Activated CD4-positive, CD25-positive, alpha-beta regulatory T cell treated with anti-CD3 and anti-CD28 coated beads, Interleukin-2, amount 50 U/mL, for 24 hours (primary cell): ENCODE results near the gene TMPRSS5.
A peak's percentile ranks its signal among the peaks of the same experiment; 100 is the strongest.
"Not testable (repeated sequence)": the region's sequence is repeated elsewhere in the genome, so short reads cannot be mapped to it uniquely, and the experiment has no call there.

Experiments
- ATAC-seq, 2 donors: fragments of 150-1000 bp; cut with Tn5 transposase; one replicate each; pipeline ENCODE4 v1.10.0; 2021; ENCODE audit warnings: mild to moderate bottlenecking in 1 of 2, moderate library complexity in 1 of 2

The TMPRSS5 gene

DNA sequence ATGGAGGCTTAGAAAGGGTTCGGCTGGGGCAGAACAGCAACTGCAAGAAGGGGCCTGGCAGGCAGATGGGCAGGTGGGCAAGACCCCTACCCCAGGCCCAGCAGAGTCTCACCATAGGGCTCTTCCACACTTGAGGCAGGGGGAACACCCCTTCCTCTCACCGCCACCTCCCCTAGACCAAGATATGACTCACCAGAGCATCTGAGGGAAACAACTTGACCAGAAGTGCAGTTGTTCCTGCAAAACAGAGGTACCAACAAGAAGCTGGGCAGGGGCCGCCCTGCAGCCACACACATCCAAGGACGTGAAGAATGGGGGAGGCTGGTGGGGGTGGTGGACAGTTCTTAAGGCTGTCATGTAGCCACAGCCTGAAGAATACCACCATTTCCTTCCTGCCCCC, 10.9 kb downstream of the TMPRSS5 start:
- ATAC-seq, result no peak

DNA sequence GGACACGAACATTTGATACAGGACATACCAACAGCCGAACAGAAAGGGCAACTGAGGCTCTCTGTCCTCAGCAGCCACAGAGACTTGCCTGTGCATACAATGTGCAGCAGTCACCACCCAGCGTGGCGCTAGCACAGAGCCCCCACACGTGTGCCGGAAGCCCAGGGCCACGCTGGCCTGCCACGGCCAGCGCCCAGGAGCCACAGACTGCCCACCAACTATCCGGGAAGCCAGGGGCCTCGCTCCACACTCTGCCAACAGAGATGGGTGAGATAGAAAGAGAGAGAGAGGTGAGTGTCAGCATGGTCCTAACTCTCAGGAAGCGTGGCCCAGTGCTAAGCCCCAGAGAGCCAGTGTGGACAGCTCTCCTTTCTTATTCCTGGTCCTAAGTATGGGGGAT, 11.7 kb downstream of the TMPRSS5 start:
- no peak for ATAC-seq

DNA sequence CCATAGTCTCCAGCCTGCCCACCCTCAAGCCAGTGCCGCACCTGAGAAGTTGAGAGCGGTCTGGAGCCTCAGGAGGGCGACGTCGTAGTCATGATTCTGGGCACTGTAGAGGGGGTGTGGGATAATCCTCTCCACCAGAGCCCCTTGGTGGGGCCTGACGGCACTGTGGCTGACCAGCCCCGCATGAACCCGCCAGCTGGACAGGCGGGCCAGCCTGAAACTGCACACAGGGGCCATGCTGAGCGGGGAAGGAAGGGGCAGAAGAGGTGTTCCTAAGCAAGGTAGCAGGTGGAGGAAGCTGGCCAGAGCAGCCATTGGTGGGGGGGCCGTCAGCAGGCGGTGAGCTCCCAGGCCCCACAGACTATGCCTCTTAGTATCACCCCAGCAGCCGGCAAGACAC, 13.1 kb downstream of the TMPRSS5 start:
- ATAC-seq, result no peak

DNA sequence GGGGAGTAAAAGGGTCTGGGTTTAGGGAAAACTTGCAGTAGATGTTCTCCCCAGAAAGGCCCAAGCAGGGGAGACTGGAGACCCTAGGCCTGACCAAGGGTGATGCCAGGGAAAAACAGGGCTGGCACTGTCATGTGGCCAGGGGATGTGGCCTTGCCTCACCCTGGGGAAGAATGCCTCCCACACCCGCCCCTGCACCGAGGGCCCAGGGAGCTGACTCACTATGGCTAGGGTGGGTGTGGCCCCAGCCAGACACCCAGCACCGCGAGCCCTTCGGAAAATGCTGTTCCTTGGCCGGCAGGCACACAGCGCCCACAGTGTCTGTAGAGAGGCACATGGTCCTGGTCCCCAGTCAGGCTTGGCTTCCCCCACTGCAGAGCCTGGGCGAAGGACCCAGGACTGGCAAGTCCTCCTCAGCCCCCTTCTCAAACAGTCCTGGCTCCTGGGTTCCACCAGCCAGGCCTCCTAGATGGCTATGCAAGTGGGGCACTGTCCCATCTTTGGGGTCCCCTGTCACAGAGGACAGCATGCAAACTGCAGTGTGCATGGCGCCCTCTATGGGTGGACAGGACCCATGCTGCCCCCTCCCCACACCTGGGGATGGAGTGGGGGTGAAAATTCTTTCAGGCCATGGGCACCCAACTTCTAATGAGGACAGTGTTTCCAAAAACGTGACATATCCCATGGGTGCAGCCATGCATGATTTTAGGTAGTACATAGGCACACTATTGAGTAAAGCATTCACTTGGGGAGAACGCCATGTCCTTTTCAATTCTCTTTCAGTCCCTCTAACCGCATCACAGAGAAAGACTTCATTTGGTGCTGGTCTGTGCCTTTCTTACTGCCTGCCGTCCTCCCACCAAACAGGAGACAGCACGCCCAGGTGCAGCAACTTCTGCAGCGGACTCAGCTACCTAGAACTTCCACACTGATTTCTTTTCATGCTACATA, 15.2 kb downstream of the TMPRSS5 start:
- ATAC-seq, result no peak

DNA sequence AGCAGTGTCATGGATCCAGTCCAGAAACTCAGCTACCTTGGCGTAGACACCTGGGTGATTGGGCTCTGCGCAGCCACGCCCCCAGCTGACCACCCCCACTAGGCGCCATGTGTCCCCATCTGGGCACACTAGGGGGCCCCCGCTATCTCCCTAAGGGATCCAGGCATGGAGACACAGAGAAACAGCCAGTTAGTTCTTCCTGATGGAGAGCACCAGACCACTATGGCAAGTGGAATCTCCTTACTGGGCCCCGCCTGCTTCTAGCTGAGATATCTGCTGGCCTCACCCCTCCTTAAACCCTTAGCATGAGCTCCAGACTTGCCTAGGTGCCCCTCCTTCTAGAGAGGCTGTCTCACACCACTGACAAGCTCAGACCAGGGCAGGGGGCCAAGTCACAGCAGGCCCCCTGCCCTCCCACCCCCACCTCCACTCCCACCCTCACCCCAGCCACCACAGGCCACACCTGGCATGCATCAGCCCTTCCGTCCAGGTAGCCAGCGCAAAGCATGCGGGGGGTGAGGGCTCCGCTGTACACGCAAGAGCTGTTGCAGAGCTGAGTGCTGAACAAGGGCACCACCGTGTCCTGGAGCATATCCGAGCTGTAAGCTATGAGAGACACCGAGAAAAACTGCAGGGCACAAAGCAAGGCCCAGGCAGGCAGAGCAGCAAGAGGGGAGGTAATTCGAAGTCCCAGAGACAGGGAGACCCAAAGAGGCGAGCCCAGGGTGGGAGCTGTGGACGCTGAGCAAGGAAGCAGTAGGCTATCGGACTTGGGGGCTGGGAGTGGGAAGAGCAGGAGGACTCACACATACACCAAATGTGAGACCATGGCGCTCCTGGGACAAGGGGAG, 16.1 kb downstream of the TMPRSS5 start:
- ATAC-seq, result no peak

DNA sequence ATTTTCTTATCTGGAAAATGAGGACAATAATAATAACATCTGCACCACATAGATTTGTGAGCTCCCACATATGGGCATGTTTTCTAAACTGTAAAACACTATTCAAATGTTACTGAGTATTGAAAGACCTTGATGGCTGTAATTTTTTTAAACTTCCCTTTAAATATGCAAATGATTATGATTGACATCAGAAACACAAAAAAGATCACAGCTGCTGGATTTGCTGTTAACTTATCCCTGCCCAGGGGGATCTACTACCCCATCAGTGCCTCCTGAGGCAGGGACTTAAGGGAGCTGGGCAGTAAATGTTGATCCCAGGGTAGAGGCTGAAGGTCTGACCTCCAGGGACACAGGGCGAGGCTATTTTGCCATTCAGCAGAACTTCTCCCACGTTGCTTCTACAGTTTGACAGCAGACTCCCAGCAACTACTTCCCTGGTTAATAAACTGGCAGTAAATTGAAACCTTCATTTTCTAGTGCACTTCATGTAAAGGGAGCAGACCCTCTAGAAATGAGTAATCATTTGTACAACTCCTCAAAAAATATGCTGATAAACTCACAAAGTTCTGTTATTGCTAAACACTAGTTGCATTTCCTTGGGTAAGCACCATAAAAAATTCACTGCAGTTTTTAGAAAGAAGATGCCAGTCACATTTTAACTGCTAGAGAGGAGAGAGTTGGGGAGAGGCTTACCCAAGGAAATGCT, 20.3 kb downstream of the TMPRSS5 start:
- no peak for ATAC-seq

DNA sequence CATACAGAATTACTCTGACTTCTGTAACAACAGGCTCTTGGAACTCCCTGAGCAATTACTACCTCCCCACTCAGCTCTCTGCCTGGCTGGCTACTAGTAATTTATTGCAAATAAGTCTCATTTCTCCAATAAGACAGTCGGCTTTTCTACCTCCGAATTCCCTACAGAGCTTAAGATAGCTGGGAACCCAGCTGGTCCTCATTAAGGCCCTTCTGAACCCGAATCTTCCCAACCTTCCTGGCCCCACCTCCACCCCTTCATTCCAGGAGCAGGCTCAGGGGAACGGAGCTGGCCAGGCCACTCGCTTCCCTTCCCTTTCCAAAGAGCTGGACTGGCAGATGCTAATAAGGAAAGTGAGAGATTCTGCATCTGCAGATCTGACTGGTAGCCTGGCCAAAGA, 21.6 kb downstream of the TMPRSS5 start:
- no peak for ATAC-seq

DNA sequence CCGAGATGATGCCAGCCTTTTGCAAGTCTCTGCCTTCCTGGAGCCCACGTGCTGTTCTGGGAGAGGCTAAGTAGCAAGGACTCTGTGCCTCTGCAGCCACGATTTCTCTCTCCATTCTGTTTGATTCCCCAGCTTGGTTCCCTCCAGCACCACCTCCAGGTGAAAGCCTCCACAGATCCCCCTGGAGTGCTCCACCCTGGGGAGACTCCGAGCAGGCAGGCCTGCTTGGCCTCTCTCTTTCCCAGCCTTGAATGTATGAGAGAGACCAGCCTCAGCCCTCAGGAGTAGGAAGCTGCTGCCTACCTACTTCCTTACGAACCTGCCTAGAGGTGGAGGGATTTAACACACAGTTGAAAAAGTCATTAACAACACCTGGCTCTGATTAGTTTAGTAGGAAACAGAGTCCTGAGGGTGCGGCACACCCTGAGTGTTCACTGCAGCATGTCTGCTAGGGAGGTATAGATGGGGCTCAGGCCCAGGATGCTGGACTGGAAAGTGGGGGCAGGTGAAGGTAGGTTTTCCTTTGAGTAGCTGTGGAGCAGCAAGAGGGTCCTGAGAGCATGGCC, 22.5 kb downstream of the TMPRSS5 start:
- ATAC-seq, result no peak

DNA sequence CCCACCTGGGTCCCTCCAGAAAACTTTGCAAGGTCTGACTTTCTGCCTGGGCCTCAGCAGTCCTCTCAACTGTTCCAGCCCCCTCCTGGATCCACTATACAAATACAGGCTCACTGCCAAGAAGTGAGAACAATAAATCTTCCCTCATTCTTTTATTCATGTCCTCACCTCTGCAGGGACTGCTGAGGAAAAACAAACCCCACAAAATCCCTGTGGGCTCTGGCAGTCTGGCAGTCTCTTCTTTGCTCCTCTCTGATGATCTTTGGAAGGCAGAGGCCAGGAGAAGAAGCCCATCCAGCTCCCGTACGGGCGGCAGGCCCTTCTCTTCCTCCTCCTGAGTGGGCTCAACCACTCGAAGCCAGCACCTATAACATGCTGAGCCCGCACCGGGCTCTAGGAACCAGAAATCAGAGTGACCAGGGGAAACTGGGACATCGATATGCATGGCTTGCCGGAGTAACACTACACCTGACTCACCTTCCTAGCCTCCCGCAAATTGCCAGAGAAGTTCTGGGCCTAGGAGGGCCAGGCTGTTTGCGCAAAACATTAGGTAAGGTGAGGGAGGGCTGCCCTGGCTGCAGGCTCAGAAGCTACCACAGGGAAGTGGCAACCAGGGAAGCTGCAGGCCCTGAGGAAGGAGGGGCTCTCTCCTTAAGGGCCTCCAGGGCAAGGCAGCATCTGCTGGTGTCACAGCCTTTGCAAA, 24.2 kb downstream of the TMPRSS5 start:
- ATAC-seq, result no peak

DNA sequence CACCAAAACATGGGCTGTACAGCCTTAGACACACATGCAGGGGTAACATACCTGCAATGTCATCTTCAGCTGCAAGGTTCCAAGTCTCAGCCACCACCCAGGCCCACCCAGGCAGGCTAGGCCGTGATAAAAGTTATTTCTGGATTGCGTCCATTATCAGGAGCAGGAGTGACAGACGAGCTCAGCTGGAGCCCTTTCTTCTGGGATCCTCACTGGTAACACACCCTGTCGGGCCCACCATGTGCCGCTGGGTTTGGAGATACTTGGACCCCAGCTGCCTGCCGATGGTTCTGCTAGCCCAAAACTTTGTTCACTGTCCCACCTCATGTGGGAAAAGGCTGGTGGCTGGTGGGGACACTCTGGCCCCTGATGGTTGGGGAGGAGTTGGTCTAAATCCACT, 24.8 kb downstream of the TMPRSS5 start:
- no peak for ATAC-seq

DNA sequence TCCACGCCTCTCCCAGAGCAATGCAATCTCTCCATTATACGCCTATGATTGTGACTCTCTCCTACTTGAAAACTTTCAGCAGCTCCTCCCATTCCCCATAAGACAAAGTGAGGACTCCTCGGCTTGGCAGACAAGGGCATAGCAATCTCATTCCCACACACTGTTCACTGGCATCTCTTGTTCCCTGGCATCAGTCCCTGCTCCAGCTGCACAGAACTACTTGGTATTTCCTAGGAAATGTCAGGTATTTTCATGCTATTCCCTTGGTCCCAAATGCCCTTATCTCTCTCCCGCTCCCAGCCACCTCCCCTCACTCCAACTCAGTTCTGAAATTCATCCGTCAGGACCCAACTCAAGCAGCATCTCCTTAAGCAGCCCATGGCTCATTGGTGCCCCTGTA, 28.4 kb downstream of the TMPRSS5 start:
- no peak for ATAC-seq

DNA sequence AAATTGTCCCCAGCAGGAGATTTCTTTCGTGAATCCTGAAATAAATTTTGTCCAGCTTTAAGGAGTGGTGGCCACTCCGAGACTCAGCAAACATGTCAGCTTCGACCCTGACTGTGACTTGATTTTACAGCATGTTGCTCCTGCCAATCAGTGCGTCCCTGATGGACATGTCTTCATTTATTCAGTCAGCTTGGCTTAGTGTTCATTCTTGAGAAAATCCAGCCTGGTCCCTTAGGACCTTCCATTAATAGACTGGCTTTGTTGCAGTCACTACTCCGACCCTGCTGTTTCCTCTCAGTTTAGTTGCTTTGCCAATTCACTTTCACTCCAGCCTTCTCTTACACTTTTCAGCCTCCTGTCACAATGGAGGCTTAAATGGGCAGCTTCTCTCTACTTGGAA, 30.5 kb downstream of the TMPRSS5 start:
- no peak for ATAC-seq

DNA sequence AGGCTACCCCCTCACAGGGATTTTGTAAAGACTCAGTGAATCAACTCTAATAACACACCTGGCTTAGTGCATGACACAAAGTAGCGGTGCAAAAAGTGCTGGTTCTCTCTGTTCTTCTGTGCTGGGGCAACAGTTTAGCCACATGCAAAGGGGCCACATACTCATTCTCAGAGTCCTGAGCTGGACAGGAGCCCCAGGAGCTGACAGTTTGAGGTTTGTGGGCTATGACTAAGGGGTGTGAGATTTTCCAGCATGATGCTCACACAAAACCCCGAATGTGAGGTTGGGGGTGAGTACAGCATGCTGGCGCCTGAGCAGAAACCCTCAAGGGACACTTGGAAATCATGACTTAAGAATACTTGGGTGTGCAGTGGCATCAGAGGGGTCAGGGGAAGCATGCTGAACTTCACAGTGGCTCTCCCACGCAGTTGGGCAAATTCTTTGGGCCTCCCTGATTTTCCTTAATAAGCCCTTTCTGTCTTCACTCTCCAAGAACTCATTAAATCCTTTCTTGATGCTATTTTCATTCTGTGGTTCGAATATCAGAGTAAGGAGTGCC, 31.0 kb downstream of the TMPRSS5 start:
- peak; percentile 47 to 69 for ATAC-seq

DNA sequence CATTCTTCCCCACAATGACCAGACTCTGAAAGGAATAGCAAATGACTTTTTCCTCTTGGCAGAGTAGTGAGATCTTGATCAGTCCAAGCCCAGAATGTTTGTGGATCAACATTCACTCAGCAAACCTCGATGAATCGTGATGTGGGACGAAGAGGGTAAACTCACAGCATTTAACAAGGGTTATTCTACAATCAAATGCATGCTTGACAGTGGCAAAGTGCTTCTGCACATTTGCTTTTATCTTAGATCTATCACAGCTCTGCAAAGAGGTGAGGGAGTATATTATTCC, 31.8 kb downstream of the TMPRSS5 start:
- no peak for ATAC-seq

DNA sequence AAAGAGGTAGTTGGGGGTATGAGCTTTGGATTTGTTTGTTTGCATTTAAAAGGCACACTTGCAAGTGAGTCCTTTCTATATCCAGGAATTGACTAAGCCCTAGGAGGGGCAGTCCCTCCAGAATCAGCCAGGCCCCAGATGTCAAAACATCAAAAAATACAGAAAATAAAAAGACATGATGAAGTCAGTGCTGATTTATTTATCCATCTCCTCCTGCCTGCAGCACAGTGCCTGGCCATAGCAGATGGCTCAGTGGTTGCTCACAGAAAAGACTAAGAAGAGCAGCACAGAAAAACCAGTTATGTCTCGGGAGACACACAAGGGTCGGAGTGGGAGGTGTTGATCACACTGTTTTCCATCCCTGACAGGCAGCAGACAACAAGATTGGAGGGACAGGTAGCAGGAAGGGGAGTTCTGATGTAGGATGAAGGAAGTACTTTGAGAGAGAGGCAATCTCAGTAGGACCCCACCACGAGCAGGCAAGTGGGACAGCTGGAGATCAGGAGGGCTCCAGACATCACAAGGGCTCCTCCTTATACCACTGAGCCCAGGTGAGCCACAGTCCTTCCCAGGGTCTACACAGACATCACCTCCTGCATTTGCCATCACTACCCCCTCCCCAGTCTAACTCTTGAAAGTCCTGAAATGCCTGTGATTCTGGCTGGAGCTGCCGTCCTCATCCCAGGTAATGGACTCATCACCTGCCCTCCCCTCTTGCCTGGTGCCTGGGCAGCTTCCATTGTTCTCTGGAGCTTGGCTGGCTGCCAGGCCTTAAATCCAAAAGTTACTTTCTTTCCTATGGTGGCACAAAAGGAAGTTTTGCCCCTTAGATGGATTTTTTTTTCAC, 32.3 kb downstream of the TMPRSS5 start:
- no peak for ATAC-seq

DNA sequence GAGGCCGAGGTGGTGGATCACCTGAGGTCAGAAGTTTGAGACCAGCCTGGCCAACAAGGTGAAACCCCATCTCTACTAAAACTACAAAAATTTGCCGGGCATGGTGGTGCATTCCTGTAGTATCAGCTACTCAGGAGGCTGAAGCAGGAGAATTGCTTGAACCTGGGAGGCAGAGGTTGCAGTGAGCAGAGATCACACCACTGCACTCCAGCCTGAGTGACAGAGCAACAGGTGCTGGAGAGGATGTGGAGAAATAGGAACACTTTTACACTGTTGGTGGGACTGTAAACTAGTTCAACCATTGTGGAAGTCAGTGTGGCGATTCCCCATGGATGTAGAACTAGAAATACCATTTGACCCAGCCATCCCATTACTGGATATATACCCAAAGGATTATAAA, 34.2 kb downstream of the TMPRSS5 start:
- not testable (repeated sequence) for ATAC-seq

DNA sequence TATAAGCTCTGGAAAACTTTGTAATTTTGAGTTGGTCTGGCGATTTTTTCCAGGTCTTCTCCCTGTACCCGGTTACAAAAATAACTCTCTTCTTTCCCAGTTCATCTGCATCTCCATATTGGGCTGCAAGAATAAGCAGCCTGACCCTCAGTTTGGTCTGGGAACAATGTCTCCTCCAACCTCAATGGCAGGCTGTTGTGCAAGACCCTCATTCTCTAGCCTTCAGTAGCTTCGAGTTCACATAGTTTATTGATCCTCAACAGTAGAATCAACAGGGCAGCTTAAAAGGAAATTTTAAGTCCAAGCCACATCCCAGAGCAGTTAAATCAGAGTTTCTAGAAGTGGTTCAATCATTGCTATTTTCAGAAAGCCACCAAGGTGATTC, 35.3 kb downstream of the TMPRSS5 start:
- ATAC-seq, result no peak

DNA sequence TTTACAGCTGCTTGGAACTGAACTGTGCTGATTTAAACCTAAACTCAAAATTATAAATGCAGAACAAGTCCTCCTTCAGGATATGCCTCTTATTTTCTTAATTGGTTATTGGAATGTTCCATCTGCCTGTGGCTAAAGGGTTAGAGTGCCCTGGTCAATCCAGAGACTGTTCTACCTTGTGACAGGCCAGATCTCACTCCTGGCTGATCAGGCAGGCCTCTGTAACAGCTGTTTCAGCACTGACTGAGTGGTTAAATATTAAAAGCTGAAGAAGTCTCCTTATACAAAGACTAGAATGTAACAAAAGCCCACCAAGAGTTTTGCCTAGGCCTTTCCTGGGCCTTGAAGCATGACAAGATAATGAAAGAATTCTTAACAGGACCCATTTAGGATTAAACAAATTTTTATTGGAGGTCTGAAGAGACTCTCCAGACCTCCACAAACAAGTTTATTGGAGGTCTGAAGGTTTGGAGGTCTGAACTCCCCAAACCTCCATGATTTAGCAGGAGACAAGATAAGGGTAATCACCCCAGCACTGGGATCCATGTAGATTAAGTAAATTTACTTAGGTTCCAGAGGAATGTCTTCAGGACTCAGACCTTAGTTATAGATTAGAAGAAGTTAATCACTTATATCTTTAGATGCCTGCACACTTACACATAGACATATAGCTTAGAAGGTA, 35.8 kb downstream of the TMPRSS5 start:
- ATAC-seq, result no peak

DNA sequence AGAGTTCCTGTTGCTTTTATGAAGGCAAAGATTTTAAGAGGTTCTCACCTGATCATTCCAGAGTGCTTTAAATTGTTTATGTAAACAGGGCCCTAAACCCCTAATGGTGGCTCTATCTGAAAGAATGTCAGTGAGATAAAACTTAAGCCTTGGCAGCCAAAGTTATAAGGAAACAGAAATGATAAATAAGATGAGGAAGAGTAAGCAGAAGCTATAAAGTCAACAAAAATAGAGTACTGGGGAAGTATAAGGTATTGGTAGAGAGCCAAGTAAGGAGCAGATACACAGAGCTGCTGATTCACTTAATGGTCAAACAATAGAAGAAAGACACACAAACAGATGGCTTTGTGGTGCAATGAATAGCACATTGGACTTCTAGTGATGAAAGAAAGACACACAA, 37.9 kb downstream of the TMPRSS5 start:
- ATAC-seq, result no peak

DNA sequence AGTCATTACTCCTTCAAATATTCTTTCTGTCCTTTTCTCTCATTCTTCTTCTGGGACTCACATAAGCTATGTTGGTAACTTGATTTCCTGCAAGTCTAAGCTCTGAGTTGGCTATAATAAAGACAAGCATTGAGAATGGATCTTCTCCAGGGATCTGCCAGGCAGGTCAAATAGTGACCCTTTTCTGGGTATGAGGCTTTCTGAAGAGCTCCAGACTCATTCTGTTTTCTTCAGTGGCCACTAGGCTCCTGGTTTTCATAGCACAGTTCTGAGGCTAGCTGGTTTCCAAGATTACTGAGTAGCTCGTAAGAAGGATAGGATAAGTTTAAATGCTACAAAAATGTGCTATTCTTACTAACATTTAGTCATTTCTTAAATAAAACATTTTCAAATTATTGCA, 38.3 kb downstream of the TMPRSS5 start:
- no peak for ATAC-seq

DNA sequence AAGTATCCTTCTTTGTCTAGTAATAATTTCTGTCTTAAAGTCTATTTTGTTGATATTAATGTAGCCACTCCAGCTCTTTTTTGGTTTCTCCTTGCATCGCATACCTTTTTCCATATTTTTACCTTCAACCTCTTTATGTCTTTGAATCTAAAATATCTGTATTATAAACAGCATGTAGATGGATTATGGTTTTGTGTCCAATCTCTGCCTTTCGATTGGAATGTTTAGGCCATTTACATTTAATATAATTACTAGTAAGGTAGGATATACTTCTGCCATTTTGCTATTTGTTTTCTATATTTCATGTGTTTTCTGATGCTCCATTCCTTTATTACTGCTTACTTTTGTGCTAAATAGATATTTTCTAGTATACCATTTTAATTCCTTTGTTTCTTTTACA, 39.5 kb downstream of the TMPRSS5 start:
- ATAC-seq, result no peak
